GM19397 (cell line): ENCODE data around the gene IGF2BP2.
"Not testable (repeated sequence)": the region's sequence is repeated elsewhere in the genome, so short reads cannot be mapped to it uniquely, and the experiment has no call there.

Source experiments
- ATAC-seq: cut with Tn5 transposase; IDR thresholded peaks from one replicate; pipeline ENCODE4 v1.9.1; 2021; ENCODE audit warnings: mild to moderate bottlenecking, moderate library complexity; ENCODE audit not compliant: unreplicated experiment

The IGF2BP2 gene

DNA sequence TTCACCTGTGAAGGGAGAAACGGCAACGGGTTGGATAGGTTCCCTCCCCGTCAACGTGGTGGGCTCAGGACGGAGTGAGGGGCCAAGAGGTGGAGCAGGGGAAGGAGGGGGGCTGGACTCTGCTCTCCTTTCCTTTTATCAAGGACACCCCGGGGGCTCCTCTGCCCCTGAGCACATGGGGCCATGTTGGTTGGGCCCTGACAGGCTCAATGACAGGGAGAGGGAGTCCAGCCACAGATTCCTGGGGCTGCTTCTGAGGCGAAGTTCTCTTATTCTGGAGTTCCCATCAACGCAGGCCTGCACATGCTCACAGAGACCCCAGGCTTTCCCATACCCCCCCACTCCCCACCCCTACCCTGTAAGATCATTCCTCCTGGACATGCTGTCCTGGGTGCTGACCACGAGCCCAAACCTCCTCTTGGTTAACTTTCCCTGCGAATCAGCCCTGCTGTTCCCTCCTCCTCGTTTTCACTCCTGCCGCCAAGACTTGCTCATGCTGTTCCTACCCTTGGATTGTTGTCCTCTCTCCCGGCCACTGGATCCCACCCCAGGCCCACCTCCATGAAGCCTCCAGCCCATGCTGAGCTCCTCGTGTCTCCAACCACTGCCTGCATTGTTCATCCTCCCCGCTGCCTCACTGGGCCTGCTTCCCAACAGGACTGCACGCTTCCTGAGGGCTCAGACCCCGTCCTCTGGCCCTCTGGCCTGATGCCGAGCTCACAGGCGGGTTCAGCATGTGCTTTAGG lies 177.5 kb downstream of the IGF2BP2 start:
- ATAC-seq: no peak

DNA sequence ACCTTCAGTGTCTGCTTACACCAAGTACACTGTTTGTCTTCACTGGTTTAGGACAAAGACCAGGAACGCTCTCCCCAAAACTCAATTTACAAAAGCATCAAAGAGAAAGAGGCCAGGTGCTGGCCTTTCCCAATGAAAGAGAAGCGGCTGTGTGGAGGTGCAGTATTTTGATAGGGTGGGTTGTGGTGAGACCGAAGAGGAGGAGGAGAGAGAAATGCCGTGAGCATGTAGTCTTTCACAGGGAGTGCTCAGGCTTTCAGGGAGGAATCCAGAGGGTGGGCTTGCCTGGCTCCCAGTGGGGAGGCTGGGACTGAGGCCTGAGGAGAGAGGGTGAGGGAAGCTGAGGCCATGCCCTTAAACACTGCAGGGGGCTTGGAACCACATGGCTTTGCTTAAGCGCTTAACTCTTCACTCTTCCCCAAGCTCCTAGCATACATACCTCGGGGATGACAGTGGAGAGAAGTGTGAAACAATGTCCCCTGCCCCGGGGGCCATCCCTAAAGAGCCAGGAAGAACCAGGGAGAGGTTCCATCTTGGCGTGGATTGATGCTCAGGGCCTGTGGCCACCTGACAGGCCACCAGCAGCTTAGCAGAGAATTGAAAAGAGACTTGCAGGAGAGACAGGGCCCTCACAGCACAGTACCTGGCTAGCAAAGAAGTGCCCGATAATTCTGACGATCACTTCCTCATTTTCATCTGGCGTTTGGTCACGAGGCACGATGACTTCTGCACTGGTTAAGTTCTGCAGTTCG lies 178.3 kb downstream of the IGF2BP2 start:
- ATAC-seq: no peak

DNA sequence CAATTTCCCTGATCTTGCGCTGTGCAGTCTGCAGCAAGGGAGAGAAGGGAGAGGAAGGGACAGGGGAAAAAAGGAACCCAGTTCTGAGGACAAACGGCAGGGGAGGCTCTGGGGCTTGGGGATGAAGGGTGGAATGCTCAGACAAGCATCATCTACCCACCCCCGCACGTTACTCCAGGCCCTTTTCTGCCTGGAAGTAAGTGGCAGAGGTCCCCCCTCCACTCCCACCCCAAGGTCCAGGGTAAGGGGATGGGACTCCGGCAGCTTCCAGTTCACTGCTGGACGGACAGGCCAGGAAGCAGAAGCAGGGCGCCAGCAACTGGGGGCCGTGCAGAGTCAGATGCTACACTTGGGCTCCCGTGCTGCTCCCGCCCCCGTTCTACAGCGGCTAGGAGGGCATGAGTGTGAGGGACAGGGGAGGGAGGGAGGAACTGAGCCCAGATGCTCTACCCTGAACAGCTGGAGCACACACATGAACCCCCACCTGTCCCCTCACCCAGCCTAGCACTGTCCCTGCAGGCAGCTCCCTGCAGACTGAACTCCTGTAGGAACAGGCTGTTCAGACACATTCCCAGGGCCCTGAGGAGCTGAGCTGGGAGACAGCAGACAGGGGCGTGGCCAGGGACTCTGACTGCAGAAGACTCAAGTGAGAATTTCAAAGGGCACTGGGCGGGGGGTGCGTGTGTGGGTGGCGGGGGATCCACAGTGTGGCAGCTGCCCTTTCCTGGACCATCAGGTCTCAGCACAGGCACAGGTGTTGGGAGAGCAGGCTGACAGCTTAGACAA lies 179.1 kb downstream of the IGF2BP2 start:
- no peak for ATAC-seq

DNA sequence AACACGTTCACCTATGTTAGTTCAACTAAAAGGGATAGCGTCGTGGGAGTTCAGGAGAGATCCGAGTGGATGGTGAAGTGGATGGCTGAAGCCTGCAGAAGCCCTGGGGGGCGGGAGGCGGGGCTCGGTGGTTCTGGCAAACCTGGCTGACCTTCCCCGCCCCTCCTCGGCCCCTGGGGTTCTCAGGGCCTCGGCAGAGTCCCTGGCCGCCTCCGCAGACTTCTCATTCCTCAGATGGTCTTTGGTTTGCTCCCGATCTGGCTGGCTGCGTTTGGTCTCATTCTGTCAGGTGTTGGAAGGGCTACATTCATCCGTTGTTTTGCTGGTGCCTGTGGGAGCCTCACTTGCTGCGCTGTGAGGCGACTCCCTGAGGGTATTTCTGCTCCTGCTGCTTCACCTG lies 179.7 kb downstream of the IGF2BP2 start:
- ATAC-seq: not testable (repeated sequence)

DNA sequence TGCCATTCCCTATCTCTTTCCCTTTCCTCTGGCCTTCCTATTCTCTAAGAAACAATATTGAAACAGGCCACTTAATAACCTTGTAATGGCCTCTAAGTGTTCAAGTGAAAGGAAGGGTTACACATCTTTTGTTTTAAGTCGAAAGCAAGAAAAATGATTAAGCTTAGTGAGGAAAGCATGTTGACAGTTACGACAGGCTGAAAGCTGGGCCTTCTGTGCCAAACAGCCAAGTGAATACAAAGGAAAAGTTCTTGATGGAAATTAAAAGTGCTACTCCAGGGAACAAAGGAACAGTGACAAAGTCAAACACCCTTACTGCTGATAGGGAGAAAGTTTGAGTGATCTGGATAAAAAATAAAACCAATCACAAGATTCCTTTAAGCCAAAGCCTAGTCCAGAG lies 184.5 kb downstream of the IGF2BP2 start:
- no peak for ATAC-seq

DNA sequence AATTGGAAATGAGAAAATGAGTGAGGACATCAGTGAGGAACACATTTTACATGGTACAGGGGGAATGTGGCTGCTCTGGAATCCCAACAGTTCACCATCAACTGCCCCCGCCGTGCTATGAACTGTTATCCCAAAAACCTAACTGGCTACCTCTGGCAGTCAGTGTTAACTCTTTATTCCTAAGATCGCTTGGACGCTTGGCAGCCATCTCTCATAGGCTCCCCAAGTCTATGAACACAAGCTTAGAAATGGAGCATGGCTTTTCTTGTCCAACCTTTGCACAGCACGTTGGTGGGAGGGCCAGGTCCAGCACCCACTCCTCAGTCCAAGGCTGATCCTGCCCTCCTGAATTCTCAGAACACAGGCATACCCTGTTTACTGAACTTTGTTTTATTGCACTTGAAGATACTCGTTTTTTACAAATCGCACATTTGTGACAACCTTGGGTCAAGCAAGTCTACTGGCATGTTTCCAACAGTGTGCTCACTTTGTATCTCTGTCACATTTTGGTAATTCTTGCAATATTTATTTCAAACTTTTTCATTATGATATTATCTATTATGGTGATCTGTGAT lies 185.1 kb downstream of the IGF2BP2 start:
- no peak for ATAC-seq

DNA sequence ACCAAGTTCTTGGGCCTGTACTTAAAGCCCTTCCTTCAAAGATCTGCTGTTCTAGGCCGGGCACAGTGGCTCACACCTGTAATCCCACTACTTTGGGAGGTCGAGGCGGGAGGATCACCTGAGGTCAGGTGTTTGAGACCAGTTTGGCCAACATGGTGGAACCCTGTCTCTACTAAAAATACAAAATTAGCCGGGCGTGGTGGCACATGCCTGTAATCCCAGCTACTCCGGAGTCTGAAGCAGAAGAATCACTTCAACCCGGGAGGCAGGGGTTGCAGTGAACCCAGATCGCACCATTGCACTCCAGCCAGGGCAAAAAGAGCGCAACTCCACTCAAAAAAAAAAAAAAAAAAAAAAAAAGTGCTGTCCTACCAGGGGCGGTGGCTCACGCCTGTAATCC lies 186.2 kb downstream of the IGF2BP2 start:
- ATAC-seq: not testable (repeated sequence)

DNA sequence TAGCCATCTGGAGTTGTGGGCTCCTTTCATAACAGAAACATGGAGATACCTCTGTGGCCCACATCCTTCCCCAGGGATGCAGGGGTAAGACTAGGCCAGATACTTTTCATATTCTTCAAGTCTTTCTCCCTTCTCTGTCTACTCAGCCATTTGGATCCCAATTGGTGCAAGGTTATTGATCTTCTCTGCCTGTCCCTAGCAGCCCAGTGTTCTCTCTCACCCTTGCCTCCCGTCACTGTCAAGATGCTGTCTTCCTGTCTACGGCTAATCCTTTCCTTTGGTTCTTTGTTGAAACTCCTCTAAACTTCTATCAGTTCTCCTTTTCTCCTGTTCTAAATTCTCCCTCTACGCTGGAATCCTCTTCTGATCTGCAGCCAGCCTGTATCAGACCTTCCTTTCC lies 187.5 kb downstream of the IGF2BP2 start:
- no peak for ATAC-seq

DNA sequence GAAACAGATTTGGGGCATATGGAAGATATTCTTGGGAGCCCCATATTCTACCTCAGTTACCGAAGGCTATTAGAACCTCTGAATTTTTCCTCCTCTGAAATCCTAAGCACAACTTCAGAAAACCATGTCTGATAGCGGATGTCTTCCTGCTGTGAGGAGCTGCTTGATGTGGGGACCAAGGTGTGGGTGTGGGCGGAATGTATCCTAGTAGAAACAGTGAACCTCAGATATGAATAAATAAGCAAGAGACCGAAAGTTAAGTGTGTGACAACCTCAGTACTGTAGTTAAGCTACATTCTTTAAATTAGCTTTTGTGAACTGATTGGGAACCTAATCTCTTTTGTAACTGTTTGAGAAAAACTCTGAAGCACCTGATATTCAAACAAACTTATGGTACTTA lies 191.8 kb downstream of the IGF2BP2 start:
- no peak for ATAC-seq

DNA sequence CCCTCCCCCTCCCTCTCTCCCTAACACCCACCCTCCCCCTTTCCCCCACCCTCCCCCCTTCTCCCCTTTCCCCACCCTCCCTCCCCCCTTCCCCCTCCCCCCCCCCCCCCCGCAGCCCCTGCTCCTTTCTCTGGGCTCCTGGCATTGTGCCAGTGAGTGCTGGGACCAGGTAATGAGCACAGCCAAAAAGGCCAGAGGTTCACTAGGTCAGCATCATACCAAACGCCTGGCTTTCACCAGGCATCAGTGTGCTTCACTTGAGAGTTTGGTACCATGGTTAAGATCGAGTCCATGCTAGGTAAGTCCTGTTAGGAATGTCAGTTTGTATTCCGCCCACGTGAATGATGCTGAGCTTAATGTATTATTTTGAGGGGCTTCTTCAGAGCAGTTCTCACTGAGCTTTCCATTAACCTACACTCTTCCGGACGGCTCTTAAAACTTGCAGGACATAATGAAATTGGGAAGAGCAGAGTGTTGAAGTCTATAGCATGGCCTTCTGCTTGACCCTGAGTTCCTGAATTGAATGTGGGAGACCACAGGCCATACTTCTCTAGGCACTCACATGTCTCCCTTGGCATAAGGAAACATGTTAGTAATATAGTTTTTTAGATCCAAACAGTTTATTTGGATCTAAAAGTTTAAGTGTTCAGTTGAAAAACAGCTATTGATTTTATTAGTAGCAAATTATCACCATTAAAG lies 193.2 kb downstream of the IGF2BP2 start:
- ATAC-seq: no peak

DNA sequence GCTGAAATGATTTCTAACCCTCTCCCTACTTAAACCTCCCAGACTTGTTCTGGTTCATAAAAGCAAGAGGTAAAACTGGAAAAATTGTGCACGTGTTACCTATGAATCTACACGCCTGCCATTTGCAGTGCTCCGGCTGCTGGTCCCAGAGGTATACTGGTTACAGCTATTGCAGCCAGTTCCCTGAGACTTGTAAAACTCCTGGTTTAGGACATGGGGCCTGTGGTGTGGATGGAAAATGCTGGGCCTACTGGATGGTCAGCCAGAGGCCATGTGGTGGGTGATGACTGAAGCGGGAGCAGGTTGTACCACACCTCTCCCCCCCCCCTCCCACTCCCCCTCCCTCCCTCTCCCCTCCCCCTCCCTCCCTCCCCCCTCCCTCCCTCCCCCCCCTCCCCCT lies 193.7 kb downstream of the IGF2BP2 start:
- ATAC-seq: no peak

DNA sequence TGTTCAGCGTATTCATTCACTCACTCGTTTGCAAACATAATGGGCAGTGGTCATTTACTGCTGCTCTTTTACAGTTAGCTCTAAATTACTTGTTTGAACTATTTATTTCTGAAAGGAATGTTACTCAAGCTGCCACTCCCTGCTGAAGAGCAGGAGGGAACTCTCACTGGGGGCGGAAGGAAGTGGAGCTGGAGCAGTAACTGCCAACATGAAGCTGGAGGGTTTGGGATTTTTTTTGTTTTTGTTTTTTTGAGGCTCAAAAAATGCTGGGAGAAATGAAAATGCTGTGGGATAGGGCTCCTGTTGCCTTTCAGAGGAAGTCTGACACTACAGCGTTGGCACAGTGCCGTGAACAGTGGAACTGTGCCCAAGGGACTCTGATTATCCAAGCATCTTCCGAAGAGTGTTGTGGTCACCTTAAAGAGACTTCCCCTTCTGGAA lies 194.6 kb downstream of the IGF2BP2 start:
- ATAC-seq: no peak

DNA sequence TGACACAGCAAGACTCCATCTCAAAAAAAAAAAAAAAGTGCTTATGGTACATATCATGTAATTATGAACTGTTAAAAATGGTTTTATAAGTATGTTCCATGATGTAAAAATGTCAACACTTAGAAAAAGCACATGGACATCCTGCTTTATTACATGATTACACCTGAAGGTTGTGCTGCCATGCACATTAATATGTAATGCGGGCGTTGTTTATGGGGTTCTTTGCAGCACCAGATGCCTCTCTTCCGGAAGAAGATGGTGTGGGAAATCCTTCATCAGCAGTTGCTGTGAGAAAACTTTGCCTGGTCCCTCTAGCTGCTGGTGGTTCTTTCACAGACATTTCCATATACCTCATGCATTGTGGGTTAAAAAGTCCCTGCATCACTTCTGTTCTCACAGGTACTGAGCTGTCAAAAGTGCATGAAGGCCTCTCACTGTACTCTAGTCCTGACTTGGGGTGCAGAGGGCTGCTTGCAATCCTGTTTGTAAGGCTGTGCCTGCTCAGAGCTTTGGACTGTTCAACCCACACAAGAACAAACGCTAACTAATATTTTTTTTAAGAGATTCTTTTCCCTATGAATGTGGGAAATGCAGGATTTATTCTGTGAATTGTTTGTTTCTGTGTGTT lies 195.2 kb downstream of the IGF2BP2 start:
- ATAC-seq: no peak

DNA sequence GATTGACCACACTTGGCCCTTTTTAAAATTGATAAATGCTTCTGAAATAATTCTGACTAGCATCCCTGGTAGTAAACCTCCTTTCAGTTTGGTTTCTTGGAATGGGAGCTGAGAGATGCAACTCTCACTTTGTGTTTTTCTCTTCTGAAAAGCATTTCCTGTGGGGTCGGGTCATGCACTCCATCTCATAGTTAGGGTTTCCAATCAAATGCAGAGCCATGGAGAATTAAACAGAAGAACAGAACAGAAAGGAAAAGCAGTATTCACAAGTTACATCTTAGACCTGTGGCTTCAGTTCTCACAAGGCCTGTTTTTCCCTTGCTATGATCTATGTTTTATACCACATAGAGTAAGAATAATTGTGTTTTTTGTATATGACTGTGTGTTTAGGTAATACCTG lies 199.1 kb downstream of the IGF2BP2 start:
- ATAC-seq: no peak

DNA sequence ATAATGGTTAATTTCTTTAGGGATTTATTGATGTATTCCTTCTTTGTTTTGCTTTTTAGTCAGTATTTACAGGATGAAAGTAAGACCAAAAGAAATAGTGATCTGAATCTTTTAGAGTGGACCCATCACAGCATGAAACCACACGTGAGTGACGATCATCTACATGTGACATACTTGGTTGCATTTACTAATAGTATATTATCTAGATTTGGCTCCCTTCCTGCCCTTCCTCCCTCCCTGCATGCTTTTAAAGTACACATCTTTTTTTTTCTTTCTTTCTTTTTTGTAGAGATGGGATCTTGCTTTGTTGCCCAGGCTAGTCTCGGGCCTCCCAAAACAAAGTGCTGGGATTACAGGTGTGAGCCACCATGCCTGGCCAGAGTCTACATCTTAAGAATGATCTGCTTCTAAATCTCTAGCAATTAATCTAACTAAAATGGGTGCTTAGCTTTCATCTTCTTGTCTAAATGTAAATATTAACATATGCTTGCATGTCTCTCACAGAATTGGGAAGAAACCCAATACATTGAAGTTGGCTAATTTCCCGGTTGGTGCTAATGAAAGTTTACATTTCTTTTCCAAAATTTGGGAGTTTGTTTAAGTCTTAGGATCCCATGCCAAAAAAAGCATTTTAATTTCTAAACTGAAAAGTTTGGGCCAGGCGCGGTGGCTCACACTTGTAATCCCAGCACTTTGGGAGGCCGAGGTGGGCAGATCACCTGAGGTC lies 200.7 kb downstream of the IGF2BP2 start:
- ATAC-seq: no peak

DNA sequence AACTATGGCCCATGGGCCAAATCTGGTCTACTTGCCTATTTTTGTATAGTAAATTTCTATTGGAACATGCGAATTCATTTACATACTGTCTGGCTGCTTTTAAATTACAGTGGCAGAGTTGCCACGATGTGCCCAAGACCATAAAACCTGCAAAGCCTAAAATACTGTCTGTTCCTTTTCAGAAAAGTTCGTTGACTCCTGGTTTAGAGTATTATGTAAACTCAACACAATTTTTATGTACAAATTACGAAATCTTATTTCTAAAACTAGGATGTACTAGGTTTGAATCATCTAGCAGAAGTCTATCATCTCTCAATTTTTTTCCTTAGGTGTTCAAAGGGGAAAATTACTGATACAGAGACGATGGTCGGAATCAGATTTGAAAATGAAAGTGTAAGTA lies 211.8 kb downstream of the IGF2BP2 start:
- no peak for ATAC-seq

DNA sequence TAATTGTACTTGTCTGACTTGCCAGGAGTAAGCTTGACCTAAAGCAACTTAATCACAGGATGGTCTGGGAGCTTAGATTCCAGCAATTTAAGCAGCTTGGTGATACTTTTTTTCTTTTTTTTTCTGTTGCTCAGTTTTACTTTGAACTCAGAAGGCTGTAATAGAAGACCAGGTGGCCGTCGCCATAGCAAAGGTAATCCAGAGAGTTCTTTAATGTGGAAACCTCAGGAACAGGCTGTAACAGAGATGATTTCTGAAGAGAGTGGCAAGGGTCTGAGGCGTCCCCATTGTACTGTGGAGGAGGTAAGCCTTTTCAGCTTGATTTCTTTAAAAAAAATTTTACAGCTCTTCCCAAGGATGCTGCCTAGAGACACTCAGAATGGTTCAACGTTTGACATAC lies 218.6 kb downstream of the IGF2BP2 start:
- ATAC-seq: no peak

DNA sequence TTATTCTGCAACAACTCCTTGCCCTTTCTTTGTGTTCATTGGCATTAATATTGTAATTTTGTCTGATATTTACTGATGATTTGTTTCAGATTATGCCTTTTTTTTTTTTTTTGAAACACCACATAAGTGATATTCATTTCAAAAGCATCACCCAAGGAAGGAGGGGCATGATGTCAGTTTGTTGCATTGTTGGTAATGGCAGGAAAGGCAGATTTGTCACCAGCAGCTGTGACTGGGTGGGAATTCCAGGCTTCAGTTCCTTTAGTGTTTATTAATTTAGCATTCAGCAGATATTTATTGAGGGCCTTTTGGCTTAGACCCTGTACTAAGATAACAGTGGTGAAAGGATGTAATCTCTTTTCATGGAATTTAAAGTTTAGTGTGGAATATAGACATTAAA lies 219.3 kb downstream of the IGF2BP2 start:
- no peak for ATAC-seq

DNA sequence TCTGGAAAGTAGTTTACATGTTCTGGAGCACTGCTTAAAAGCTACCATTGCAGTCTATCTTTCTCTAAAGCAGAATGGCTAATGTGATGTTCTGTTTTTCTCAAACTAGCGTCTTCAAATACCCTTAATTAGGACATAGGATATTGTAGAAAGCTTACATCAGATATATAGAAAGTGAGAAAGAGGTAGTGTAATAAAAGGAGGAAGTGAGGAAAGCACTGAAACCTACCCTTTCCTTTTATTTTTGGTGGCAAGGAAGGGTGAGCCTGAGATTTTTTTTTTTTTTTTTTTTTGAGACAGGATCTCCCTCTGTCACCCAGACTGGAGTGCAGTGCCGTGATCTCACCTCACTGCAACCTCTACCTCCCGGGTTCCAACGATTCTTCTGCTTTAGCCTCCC lies 229.3 kb downstream of the IGF2BP2 start:
- ATAC-seq: no peak

DNA sequence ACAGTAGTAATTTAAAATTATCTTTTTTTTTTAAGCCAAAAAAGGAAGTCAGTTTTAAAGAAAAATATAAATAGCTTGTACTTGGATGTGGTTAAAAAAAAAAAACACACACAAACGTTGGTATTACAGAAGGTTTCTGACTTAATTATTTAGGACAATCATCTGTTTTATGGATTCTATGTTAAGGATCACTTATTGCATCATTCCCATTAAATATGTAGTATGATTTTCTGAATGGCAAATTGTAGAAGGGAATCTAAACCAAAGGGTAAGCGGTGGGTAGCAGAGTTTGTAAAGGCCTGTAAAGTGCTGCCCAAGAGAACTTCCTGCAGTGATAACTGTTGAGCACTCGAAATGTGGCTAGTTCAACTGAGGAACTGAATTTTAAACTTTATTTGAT lies 230.8 kb downstream of the IGF2BP2 start:
- ATAC-seq: no peak
